Endodermal cell (in vitro differentiated cells): ENCODE data around the gene CHRNA7. TPM values are rescaled to one million over a fixed set of nuclear protein-coding genes. Genes with fewer than 3 reads are reported as not detected.

Experiments used
- DNase-seq: peaks from one replicate; pipeline ENCODE4 v3.0.0-alpha.2; 2017
- H3K27ac ChIP-seq: 2 replicates; pipeline ENCODE4 v1.5.1; 2013; ENCODE audit warnings: mild to moderate bottlenecking, low read depth, low read length, moderate library complexity
- H3K27me3 ChIP-seq: 2 replicates; pipeline ENCODE4 v1.6.1; 2013; ENCODE audit warnings: mild to moderate bottlenecking, low read length, moderate library complexity; ENCODE audit not compliant: insufficient read depth, control insufficient read depth, poor library complexity, severe bottlenecking
- H3K36me3 ChIP-seq: 2 replicates; pipeline ENCODE4 v1.7.0; 2013; ENCODE audit warnings: mild to moderate bottlenecking, low read length, moderate library complexity; ENCODE audit not compliant: control insufficient read depth, insufficient read depth
- H3K4me1 ChIP-seq: one replicate; pipeline ENCODE4 v1.7.0; 2013; ENCODE audit warnings: low read length; ENCODE audit not compliant: control insufficient read depth, insufficient read depth
- H3K4me3 ChIP-seq: 2 replicates; pipeline ENCODE4 v1.5.1; 2013; ENCODE audit warnings: mild to moderate bottlenecking, low read length, moderate library complexity
- H3K9ac ChIP-seq: 2 replicates; pipeline ENCODE4 v1.6.1; 2013; ENCODE audit warnings: mild to moderate bottlenecking, low read length, moderate library complexity; ENCODE audit not compliant: poor library complexity, severe bottlenecking; ENCODE audit errors: extremely low read depth
- H3K9me3 ChIP-seq: 2 replicates; pipeline ENCODE4 v1.6.1; 2013; ENCODE audit warnings: mild to moderate bottlenecking, low read length, moderate library complexity; ENCODE audit not compliant: control insufficient read depth
- H3K27ac Mint-ChIP-seq: 2 replicates; pipeline ENCODE4 v1.8.0; 2020; ENCODE audit warnings: mixed read lengths
- H3K27me3 Mint-ChIP-seq: 2 replicates; pipeline ENCODE4 v1.8.0; 2021; ENCODE audit warnings: mild to moderate bottlenecking, mixed read lengths; ENCODE audit not compliant: insufficient read depth
- H3K36me3 Mint-ChIP-seq: 2 replicates; pipeline ENCODE4 v1.8.0; 2020; ENCODE audit warnings: low read depth, mixed read lengths
- H3K4me1 Mint-ChIP-seq: 2 replicates; pipeline ENCODE4 v1.8.0; 2020; ENCODE audit warnings: mixed read lengths
- H3K4me3 Mint-ChIP-seq: 2 replicates; pipeline ENCODE4 v1.8.0; 2020; ENCODE audit warnings: mild to moderate bottlenecking, moderate library complexity, mixed read lengths
- H3K9me3 Mint-ChIP-seq: 2 replicates; pipeline ENCODE4 v1.8.0; 2020; ENCODE audit warnings: mild to moderate bottlenecking, mixed read lengths
- WGBS, 2 experiments: methylation state at CpG; one replicate each; pipeline versions ENCODE4 v1.1.5 to v1.1.7; 2013; ENCODE audit warnings: missing lambda C conversion rate in 2 of 2, mixed read lengths in 1 of 2; ENCODE audit not compliant: insufficient coverage in 1 of 2, insufficient read length in 1 of 2; 5-methylcytosine and 5-hydroxymethylcytosine counted together
- total RNA-seq, 2 donors: library from RNA; stranded (reverse); fragmentation: NEBNext Ultra II Directional in 1 of 2; extraction: Animal tissue kit (Norgen Biotek cat#: 25700) in 1 of 2; gene quantifications; 2 replicates in 1 of 2; 3 replicates in 1 of 2; pipeline ENCODE4 v1.2.1, GENCODE V29; 2021
- TF ChIP-seq, protein P1 (sequence below): fragments of 200-600 bp; sonication (generic); conservative IDR thresholded peaks from 2 replicates; pipeline ENCODE4 v1.5.0; 2021; ENCODE audit warnings: antibody characterized with exemption, mild to moderate bottlenecking

CHRNA7 gene
- total RNA-seq, 2 donors from 2014 or later, result 7.5 to 8.0 TPM

DNA sequence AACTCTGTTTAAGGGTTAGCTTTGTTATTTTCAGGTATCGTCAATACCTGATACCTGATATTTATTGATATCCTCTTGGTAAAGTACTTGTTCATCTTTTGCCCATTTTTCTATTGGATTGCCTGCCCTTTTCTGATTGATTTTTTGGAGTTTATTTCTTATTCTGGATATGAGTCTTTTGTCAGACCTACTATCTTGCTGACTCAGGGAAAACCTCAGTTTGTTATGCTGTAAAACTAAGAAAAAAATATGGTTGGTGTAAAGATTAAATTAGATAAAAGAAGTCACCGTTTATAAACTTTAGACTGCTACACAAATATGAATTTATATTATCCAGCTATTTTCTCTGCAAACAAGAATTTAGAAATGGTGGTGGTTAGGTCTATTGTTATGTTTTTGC, 65.9 kb downstream of the CHRNA7 start:
- H3K4me3 Mint-ChIP-seq, result no peak overlapping the region
- peaks cover 2% of the 10 kb centered on the region for H3K27me3 Mint-ChIP-seq
- TF ChIP-seq, protein P1, sequence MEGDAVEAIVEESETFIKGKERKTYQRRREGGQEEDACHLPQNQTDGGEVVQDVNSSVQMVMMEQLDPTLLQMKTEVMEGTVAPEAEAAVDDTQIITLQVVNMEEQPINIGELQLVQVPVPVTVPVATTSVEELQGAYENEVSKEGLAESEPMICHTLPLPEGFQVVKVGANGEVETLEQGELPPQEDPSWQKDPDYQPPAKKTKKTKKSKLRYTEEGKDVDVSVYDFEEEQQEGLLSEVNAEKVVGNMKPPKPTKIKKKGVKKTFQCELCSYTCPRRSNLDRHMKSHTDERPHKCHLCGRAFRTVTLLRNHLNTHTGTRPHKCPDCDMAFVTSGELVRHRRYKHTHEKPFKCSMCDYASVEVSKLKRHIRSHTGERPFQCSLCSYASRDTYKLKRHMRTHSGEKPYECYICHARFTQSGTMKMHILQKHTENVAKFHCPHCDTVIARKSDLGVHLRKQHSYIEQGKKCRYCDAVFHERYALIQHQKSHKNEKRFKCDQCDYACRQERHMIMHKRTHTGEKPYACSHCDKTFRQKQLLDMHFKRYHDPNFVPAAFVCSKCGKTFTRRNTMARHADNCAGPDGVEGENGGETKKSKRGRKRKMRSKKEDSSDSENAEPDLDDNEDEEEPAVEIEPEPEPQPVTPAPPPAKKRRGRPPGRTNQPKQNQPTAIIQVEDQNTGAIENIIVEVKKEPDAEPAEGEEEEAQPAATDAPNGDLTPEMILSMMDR, result no peak
- Histone ChIP-seq H3K9ac (no peak overlapping the region), H3K27ac (no peak overlapping the region), H3K4me1 (peaks cover 3% of the 10 kb centered on the region), H3K4me3 (no peak overlapping the region), H3K27me3 (no peaks in the 10 kb centered on the region), H3K9me3 (no peaks in the 10 kb centered on the region), H3K36me3 (no peaks in the 10 kb centered on the region)
- WGBS, 2 experiments, result 100% methylated on average over 1 of the region's 2 CpGs
- no peaks in the 10 kb centered on the region for H3K9me3 Mint-ChIP-seq
- no peaks in the 10 kb centered on the region for H3K36me3 Mint-ChIP-seq
- no peak overlapping the region for H3K27ac Mint-ChIP-seq
- peaks cover 23% of the 10 kb centered on the region for H3K4me1 Mint-ChIP-seq
- no peak for DNase-seq

DNA sequence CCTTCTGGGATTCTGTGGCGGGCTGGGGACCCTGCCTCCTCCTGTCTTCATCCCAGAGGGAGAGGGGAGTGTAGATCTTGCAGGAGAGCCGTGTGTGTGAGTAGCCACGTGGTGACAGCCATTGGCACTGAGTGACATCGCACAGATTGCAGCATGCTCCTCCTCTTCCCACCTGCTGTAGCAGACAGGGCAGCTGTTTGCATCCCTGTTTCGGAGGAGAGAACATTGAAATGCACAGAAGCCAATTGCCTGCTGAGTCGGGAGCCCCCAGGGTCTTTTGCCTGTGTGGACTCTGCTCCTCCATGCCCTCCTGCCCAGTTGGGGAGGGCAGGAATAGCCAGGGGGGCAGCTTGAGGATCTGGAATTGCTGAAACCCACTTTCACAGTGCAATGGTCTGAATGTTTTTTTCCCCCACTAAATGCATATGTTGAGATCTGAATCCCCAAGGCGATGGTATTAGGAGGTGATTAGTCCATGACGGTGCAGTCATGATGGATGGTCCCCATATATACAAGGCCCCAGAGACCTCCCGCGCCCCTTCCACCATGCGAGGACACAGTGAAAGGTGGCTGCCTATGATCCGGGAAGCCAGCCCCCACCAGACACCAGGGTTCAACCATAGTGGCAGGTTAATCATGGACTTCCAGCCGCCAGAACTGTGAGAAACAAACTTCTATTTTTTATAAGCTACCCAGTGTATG, 66.8 kb downstream of the CHRNA7 start:
- TF ChIP-seq, protein P1, result no peak
- Histone ChIP-seq H3K4me3 (no peak overlapping the region), H3K27ac (no peak overlapping the region), H3K27me3 (no peaks in the 10 kb centered on the region), H3K36me3 (no peaks in the 10 kb centered on the region), H3K9me3 (no peaks in the 10 kb centered on the region), H3K4me1 (peaks cover 3% of the 10 kb centered on the region), H3K9ac (no peak overlapping the region)
- DNase-seq, result peak; percentile 34
- Mint-ChIP-seq H3K36me3 (no peaks in the 10 kb centered on the region), H3K27ac (no peak overlapping the region), H3K4me3 (no peak overlapping the region), H3K9me3 (no peaks in the 10 kb centered on the region), H3K27me3 (peaks cover 3% of the 10 kb centered on the region), H3K4me1 (peaks cover 14% of the 10 kb centered on the region)
- 74 to 81% methylated on average over 6 to 13 of the region's 13 CpGs for WGBS, 2 experiments

DNA sequence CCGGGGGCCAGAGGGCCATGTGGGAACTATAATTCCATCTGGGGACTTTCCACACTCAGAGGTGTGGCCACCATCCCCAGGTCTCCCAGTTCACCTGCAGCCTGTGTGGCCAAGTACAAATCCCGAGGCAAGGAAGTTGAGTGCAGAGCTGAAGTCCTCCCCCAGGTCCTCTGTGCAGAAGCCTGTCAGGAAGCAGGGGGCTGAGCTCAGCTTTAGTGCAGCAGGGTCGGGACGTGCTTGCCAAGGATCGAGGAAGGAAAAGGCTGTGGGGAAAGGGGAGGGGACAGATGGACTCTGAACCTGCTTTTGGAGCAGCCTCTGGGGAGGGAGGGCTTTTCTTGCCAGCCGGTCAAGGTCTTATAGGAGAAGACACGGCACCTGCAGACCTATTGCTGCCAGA, 67.7 kb downstream of the CHRNA7 start:
- H3K4me1 Mint-ChIP-seq, result peaks cover 14% of the 10 kb centered on the region
- Histone ChIP-seq H3K27ac (no peak overlapping the region), H3K27me3 (no peaks in the 10 kb centered on the region), H3K36me3 (no peaks in the 10 kb centered on the region), H3K9ac (no peak overlapping the region), H3K4me1 (no peaks in the 10 kb centered on the region), H3K4me3 (no peak overlapping the region), H3K9me3 (no peaks in the 10 kb centered on the region)
- peaks cover 3% of the 10 kb centered on the region for H3K27me3 Mint-ChIP-seq
- H3K4me3 Mint-ChIP-seq, result no peak overlapping the region
- WGBS, 2 experiments, result 83 to 88% methylated on average over 4 to 7 of the region's 7 CpGs
- H3K27ac Mint-ChIP-seq, result no peak overlapping the region
- TF ChIP-seq, protein P1, result no peak
- no peaks in the 10 kb centered on the region for H3K9me3 Mint-ChIP-seq
- H3K36me3 Mint-ChIP-seq, result no peaks in the 10 kb centered on the region
- DNase-seq, result peak; percentile 49
